ENCODE results near the gene CDH12. TPM values are rescaled to one million over a fixed set of nuclear protein-coding genes. Genes with fewer than 3 reads are reported as not detected.
"Not testable (repeated sequence)": the region's sequence is repeated elsewhere in the genome, so short reads cannot be mapped to it uniquely, and the experiment has no call there.

CDH12 gene
- polyA plus RNA-seq, 4 donors: 6.5 to 9.8 (median 6.9) TPM

- not testable (repeated sequence) for DNase-seq (ENCODE audit: low read depth in 4 of 4, low spot score in 3 of 4)
These were observed 664.5 kb downstream of the CDH12 start for GRCh38 chr5:22188651-22189050.

GRCh38 chr5:22187632-22188228, 665.4 kb downstream of the CDH12 start:
- not testable (repeated sequence) for DNase-seq (ENCODE audit: low read depth in 4 of 4, low spot score in 3 of 4)

- not testable (repeated sequence) for DNase-seq (ENCODE audit: low read depth in 4 of 4, low spot score in 3 of 4)
These were observed 683.9 kb downstream of the CDH12 start for GRCh38 chr5:22169226-22169625.

GRCh38 chr5:22168704-22169103, 684.4 kb downstream of the CDH12 start:
- DNase-seq (ENCODE audit: low read depth in 4 of 4, low spot score in 3 of 4): not testable (repeated sequence)

GRCh38 chr5:22165931-22166330, 687.2 kb downstream of the CDH12 start:
- not testable (repeated sequence) for DNase-seq (ENCODE audit: low read depth in 4 of 4, low spot score in 3 of 4)

GRCh38 chr5:22164910-22165748, 688.0 kb downstream of the CDH12 start:
- not testable (repeated sequence) for DNase-seq (ENCODE audit: low read depth in 4 of 4, low spot score in 3 of 4)

GRCh38 chr5:22156953-22157352, 696.2 kb downstream of the CDH12 start:
- DNase-seq (ENCODE audit: low read depth in 4 of 4, low spot score in 3 of 4): not testable (repeated sequence)

- DNase-seq (ENCODE audit: low read depth in 4 of 4, low spot score in 3 of 4): not testable (repeated sequence)
These were observed 698.4 kb downstream of the CDH12 start for GRCh38 chr5:22154779-22155178.

- DNase-seq (ENCODE audit: low read depth in 4 of 4, low spot score in 3 of 4): not testable (repeated sequence)
These were observed 701.3 kb downstream of the CDH12 start for GRCh38 chr5:22151801-22152200.

GRCh38 chr5:22140418-22140817, 712.7 kb downstream of the CDH12 start:
- not testable (repeated sequence) for DNase-seq (ENCODE audit: low read depth in 4 of 4, low spot score in 3 of 4)

GRCh38 chr5:22139662-22140300, 713.4 kb downstream of the CDH12 start:
- DNase-seq (ENCODE audit: low read depth in 4 of 4, low spot score in 3 of 4): not testable (repeated sequence)

- no peak for DNase-seq (ENCODE audit: low read depth in 4 of 4, low spot score in 3 of 4)
These were observed 741.8 kb downstream of the CDH12 start for GRCh38 chr5:22111320-22111719.

GRCh38 chr5:22109315-22109714, 743.8 kb downstream of the CDH12 start:
- no peak for DNase-seq (ENCODE audit: low read depth in 4 of 4, low spot score in 3 of 4)

GRCh38 chr5:22108545-22108944, 744.6 kb downstream of the CDH12 start:
- DNase-seq (ENCODE audit: low read depth in 4 of 4, low spot score in 3 of 4): no peak

- DNase-seq (ENCODE audit: low read depth in 4 of 4, low spot score in 3 of 4): no peak
These were observed 750.3 kb downstream of the CDH12 start for GRCh38 chr5:22102823-22103359.

GRCh38 chr5:22088517-22088916, 764.6 kb downstream of the CDH12 start:
- DNase-seq (ENCODE audit: low read depth in 4 of 4, low spot score in 3 of 4): no peak

- DNase-seq (ENCODE audit: low read depth in 4 of 4, low spot score in 3 of 4): no peak
These were observed 773.6 kb downstream of the CDH12 start for GRCh38 chr5:22079566-22079965.

- no peak for DNase-seq (ENCODE audit: low read depth in 4 of 4, low spot score in 3 of 4)
These were observed 774.1 kb downstream of the CDH12 start for GRCh38 chr5:22079002-22079401.

- DNase-seq (ENCODE audit: low read depth in 4 of 4, low spot score in 3 of 4): no peak
These were observed 776.6 kb downstream of the CDH12 start for GRCh38 chr5:22076586-22076985.

- DNase-seq (ENCODE audit: low read depth in 4 of 4, low spot score in 3 of 4): no peak
These were observed 782.9 kb downstream of the CDH12 start for GRCh38 chr5:22070186-22070728.

GRCh38 chr5:22063717-22064116, 789.4 kb downstream of the CDH12 start:
- DNase-seq (ENCODE audit: low read depth in 4 of 4, low spot score in 3 of 4): no peak
